Measurements from ENCODE around the gene DDA1. TPM values are rescaled to one million over a fixed set of nuclear protein-coding genes. Genes with fewer than 3 reads are reported as not detected.

Gene DDA1
- total and polyA plus RNA-seq, 9 of the 15 experiments (the other 6 are each of a cell fraction or from before 2014, with no cell fraction given): 1.4 to 83.8 (median 33.8) TPM

- TF ChIP-seq SRF (CRISPR knock-in tag; IDR thresholded peaks at IDR 0.05) (peak in 1 of 2 experiments; percentile 70; a peak in 1 of 4 replicates), TAF15 (IDR thresholded peaks at IDR 0.05; ENCODE audit: low read depth, low read length) (no peak), ZSCAN29 (IDR thresholded peaks at IDR 0.05) (no peak; the same call in 1 of the 2 replicates), TCFL5 (CRISPR knock-in tag; conservative IDR thresholded peaks at IDR 0.05) (0 out of 2 replicates have a peak, but pooled peaks have one; percentile 5), USF1 (CRISPR knock-in tag; IDR thresholded peaks at IDR 0.05) (no peak), CHD7 (IDR thresholded peaks at IDR 0.05; ENCODE audit: low read depth, low read length) (peak; percentile 51), FUS (optimal IDR thresholded peaks at IDR 0.05; ENCODE audit: low read depth, low read length) (no peak), HDAC2 (IDR thresholded peaks at IDR 0.05) (peak; percentile 98)
- TF ChIP-seq, protein P1, sequence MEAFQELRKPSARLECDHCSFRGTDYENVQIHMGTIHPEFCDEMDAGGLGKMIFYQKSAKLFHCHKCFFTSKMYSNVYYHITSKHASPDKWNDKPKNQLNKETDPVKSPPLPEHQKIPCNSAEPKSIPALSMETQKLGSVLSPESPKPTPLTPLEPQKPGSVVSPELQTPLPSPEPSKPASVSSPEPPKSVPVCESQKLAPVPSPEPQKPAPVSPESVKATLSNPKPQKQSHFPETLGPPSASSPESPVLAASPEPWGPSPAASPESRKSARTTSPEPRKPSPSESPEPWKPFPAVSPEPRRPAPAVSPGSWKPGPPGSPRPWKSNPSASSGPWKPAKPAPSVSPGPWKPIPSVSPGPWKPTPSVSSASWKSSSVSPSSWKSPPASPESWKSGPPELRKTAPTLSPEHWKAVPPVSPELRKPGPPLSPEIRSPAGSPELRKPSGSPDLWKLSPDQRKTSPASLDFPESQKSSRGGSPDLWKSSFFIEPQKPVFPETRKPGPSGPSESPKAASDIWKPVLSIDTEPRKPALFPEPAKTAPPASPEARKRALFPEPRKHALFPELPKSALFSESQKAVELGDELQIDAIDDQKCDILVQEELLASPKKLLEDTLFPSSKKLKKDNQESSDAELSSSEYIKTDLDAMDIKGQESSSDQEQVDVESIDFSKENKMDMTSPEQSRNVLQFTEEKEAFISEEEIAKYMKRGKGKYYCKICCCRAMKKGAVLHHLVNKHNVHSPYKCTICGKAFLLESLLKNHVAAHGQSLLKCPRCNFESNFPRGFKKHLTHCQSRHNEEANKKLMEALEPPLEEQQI (IDR thresholded peaks at IDR 0.05): no peak
Measured at GRCh38 chr19:17336872-17337674, 27.7 kb downstream of the DDA1 start, which contains the start of gene GTPBP3 (continued).

Data from K562 (cell line).